OCI-LY7 (cell line): Measurements from ENCODE around the gene TTC21A. TPM values are rescaled to one million over a fixed set of nuclear protein-coding genes. Genes with fewer than 3 reads are reported as not detected.

Experiments
- BruUV-seq: library from RNA; stranded (reverse); fragments of 400-500 nt; replicated peaks from 2 replicates; lab custom pipeline; 2021; lab: Mats Ljungman, UMichigan
- CTCF ChIA-PET: fragments of 300-600 bp; sonication (Branson Sonifier 250); formaldehyde crosslinking; loops from one replicate; lab custom pipeline; 2022; ENCODE audit warnings: antibody characterized with exemption; ENCODE audit not compliant: unreplicated experiment; lab: Charles Lee
- POLR2A ChIA-PET: fragments of 300-600 bp; sonication (Branson Sonifier 250); formaldehyde crosslinking; loops from one replicate; lab custom pipeline; 2022; ENCODE audit warnings: antibody characterized with exemption; lab: Charles Lee
- DNase-seq: peaks from one replicate; pipeline ENCODE4 v3.0.0-alpha.2; 2015; ENCODE audit warnings: low spot score
- H2AFZ ChIP-seq: fragments of 200-600 bp; sonication (generic), shearing (Covaris generic); 2 replicates; pipeline ENCODE4 v1.6.1; 2014; ENCODE audit warnings: mild to moderate bottlenecking, antibody characterized with exemption, low read length, moderate library complexity
- H3K27ac ChIP-seq: fragments of 200-600 bp; sonication (generic); 2 replicates; pipeline ENCODE4 v1.5.1; 2014; ENCODE audit warnings: mixed run types, low read depth, mild to moderate bottlenecking, moderate library complexity, low read length, inconsistent platforms; ENCODE audit not compliant: poor library complexity, severe bottlenecking
- H3K36me3 ChIP-seq: fragments of 200-600 bp; sonication (generic); 2 replicates; pipeline ENCODE4 v1.6.1; 2014; ENCODE audit warnings: mild to moderate bottlenecking, antibody characterized with exemption, low read length, moderate library complexity, mixed read lengths; ENCODE audit not compliant: insufficient read depth
- H3K4me1 ChIP-seq: fragments of 200-600 bp; sonication (generic); 2 replicates; pipeline ENCODE4 v1.5.1; 2014; ENCODE audit warnings: mild to moderate bottlenecking, low read length; ENCODE audit not compliant: insufficient read depth, poor library complexity, severe bottlenecking
- H3K4me2 ChIP-seq: fragments of 200-600 bp; sonication (generic); 2 replicates; pipeline ENCODE4 v1.6.1; 2014; ENCODE audit warnings: mild to moderate bottlenecking, low read length
- H3K4me3 ChIP-seq: fragments of 200-600 bp; sonication (generic); 2 replicates; pipeline ENCODE4 v1.5.1; 2014; ENCODE audit warnings: mild to moderate bottlenecking, low read depth, low read length; ENCODE audit not compliant: poor library complexity, severe bottlenecking
- H3K79me2 ChIP-seq: fragments of 200-600 bp; sonication (generic); 2 replicates; pipeline ENCODE4 v1.6.1; 2016; ENCODE audit warnings: low read depth, mild to moderate bottlenecking, low read length, moderate library complexity, mixed read lengths; ENCODE audit not compliant: insufficient read depth
- H3K9me2 ChIP-seq: fragments of 200-600 bp; sonication (generic); 2 replicates; pipeline ENCODE4 v1.6.1; 2016; ENCODE audit warnings: mild to moderate bottlenecking, low read length, mixed read lengths; ENCODE audit not compliant: insufficient read depth
- H3K9me3 ChIP-seq: fragments of 200-600 bp; sonication (generic); 2 replicates; pipeline ENCODE4 v1.6.1; 2014; ENCODE audit warnings: mild to moderate bottlenecking, mixed run types, low read length, mixed read lengths
- H4K20me1 ChIP-seq: fragments of 200-600 bp; sonication (generic); 2 replicates; pipeline ENCODE4 v1.6.1; 2014; ENCODE audit warnings: mild to moderate bottlenecking, antibody characterized with exemption, low read length, moderate library complexity, mixed read lengths; ENCODE audit not compliant: insufficient read depth
- EZH2phosphoT487 ChIP-seq: fragments of 200-600 bp; sonication (generic); IDR thresholded peaks from 2 replicates; pipeline ENCODE4 v1.6.1; 2018; ENCODE audit warnings: low read depth, borderline replicate concordance, mild to moderate bottlenecking, mixed run types, antibody characterized with exemption, low read length, moderate library complexity, mixed read lengths
- intact Hi-C: fragments of 100-400 bp; cut with micrococcal nuclease; formaldehyde crosslinking; loops from one replicate; pipeline ENCODE4 v1.10.0; 2022; ENCODE audit not compliant: unreplicated experiment
- total RNA-seq, 2 experiments: library from RNA; depleted of rRNA in 1 of 2; stranded (reverse); fragments of >200 nt in 1 of 2; shearing (Covaris generic) in 1 of 2; gene quantifications; 2 replicates each; pipeline ENCODE4 v1.2.3, GENCODE V29; 2014 to 2022
- TF ChIP-seq, protein P1 (sequence below): fragments of 200-600 bp; sonication (generic); conservative IDR thresholded peaks from 2 replicates; pipeline ENCODE4 v1.5.1; 2014; ENCODE audit warnings: mild to moderate bottlenecking, antibody characterized with exemption, low read length, moderate library complexity, mixed read lengths

TTC21A gene
- total RNA-seq, 2 experiments from 2014 or later: 12.8 to 27.1 TPM

GRCh38 chr3:39130026-39130425 lies 22.5 kb downstream of the TTC21A start:
- H3K9me2 ChIP-seq: no peaks in the 10 kb centered on the region
- CTCF ChIA-PET: no interaction called here
- H2AFZ ChIP-seq: no peak overlapping the region
- intact Hi-C loops: no loop called here
- peaks cover 3% of the 10 kb centered on the region; the same call in 1 of the 2 replicates for H3K36me3 ChIP-seq
- H3K4me3 ChIP-seq: no peak overlapping the region
- no peak overlapping the region for H3K27ac ChIP-seq
- POLR2A ChIA-PET: interaction anchor here (1.1 to 1.5 kb wide), 3 partner anchors 14 to 29 kb away, joined by 3 read pairs; no protein-coding TSS in a partner anchor
- no peak overlapping the region for H3K4me2 ChIP-seq
- no peak for DNase-seq
- TF ChIP-seq EZH2phosphoT487: no peak
- TF ChIP-seq, protein P1, sequence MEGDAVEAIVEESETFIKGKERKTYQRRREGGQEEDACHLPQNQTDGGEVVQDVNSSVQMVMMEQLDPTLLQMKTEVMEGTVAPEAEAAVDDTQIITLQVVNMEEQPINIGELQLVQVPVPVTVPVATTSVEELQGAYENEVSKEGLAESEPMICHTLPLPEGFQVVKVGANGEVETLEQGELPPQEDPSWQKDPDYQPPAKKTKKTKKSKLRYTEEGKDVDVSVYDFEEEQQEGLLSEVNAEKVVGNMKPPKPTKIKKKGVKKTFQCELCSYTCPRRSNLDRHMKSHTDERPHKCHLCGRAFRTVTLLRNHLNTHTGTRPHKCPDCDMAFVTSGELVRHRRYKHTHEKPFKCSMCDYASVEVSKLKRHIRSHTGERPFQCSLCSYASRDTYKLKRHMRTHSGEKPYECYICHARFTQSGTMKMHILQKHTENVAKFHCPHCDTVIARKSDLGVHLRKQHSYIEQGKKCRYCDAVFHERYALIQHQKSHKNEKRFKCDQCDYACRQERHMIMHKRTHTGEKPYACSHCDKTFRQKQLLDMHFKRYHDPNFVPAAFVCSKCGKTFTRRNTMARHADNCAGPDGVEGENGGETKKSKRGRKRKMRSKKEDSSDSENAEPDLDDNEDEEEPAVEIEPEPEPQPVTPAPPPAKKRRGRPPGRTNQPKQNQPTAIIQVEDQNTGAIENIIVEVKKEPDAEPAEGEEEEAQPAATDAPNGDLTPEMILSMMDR: no peak
- no peaks in the 10 kb centered on the region for H3K79me2 ChIP-seq
- H3K9me3 ChIP-seq: no peaks in the 10 kb centered on the region
- no peaks in the 10 kb centered on the region for H4K20me1 ChIP-seq
- no TSS peak for BruUV-seq
- H3K4me1 ChIP-seq: peaks cover 34% of the 10 kb centered on the region

DNA sequence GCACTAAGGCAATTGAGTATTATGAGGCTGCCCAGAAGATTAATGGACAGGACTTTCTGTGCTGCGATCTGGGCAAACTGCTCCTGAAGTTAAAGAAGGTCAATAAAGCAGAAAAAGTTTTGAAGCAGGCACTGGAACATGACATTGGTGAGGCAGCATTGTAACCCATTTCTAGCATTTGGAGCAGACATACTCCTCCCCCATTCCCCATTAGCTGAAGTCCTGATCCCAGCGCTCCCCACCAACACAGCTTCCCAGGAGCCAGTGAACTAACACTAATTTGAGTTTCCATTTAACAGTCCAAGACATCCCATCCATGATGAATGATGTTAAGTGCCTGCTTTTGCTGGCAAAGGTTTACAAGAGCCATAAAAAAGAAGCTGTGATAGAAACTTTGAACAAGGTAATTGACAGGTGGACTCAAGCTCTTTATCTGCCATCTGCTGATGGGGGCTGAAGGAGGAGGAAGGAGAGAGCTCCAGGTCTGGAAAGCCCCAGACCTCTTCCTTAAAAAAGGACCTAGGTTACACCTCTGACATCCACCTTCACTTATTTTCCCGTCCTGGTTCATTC lies 23.3 kb downstream of the TTC21A start:
- DNase-seq: no peak
- TF ChIP-seq, protein P1: no peak
- no peak for TF ChIP-seq EZH2phosphoT487
- no peak overlapping the region for H3K4me2 ChIP-seq
- BruUV-seq: no TSS peak
- no peak overlapping the region for H3K27ac ChIP-seq
- no peaks in the 10 kb centered on the region for H3K9me3 ChIP-seq
- CTCF ChIA-PET: no interaction called here
- POLR2A ChIA-PET: interaction anchor here (0.7 to 1.5 kb wide), 6 partner anchors 13 to 35 kb away, joined by 3 to 4 read pairs (median 3); no protein-coding TSS in a partner anchor
- no peaks in the 10 kb centered on the region for H3K9me2 ChIP-seq
- no peak overlapping the region for H3K4me3 ChIP-seq
- H4K20me1 ChIP-seq: no peaks in the 10 kb centered on the region
- intact Hi-C loops: no loop called here
- H3K36me3 ChIP-seq: peaks cover 3% of the 10 kb centered on the region; the same call in 1 of the 2 replicates
- peaks cover 27% of the 10 kb centered on the region for H3K4me1 ChIP-seq
- H2AFZ ChIP-seq: no peak overlapping the region
- H3K79me2 ChIP-seq: no peaks in the 10 kb centered on the region
